Gastroesophageal sphincter (tissue), 3 donors: Measurements from ENCODE around the gene UGP2.

ENCODE experiments used
- CTCF ChIP-seq, 4 experiments: fragments of 200-600 bp in 2 of 4; fragments of 450-650 bp in 2 of 4; sonication (generic) in 1 of 4; IDR thresholded peaks; one replicate each; pipeline ENCODE4 v1.5.1; 2017 to 2019; ENCODE audit warnings: antibody characterized with exemption in 4 of 4, mild to moderate bottlenecking in 2 of 4, moderate library complexity in 2 of 4
- EP300 ChIP-seq: sonication (generic); formaldehyde crosslinking; IDR thresholded peaks from one replicate; pipeline ENCODE4 v1.6.1; 2017; ENCODE audit warnings: antibody characterized with exemption, mild to moderate bottlenecking
- POLR2A ChIP-seq, 2 donors: fragments of 450-650 bp; IDR thresholded peaks; one replicate each; pipeline ENCODE4 v1.6.1; 2017; ENCODE audit warnings: antibody characterized with exemption in 2 of 2, mild to moderate bottlenecking in 2 of 2, moderate library complexity in 1 of 2
- POLR2AphosphoS5 ChIP-seq: sonication (generic); formaldehyde crosslinking; IDR thresholded peaks from one replicate; pipeline ENCODE4 v1.6.1; 2017; ENCODE audit warnings: antibody characterized with exemption

- TF ChIP-seq CTCF (IDR thresholded peaks at IDR 0.05) (no peak), EP300 (no peak), POLR2AphosphoS5 (peak; percentile 16), POLR2A (IDR thresholded peaks at IDR 0.05) (no peak)
These were observed 21.7 kb upstream of the UGP2 start for GRCh38 chr2:63819765-63820717.
